GM12874 (cell line): ENCODE measurements around the gene TMC2.

Experiments used
- CTCF ChIP-seq: IDR thresholded peaks from 2 replicates; pipeline ENCODE4 v1.5.1; 2011; ENCODE audit warnings: low read depth, mild to moderate bottlenecking, control low read depth, low read length, moderate library complexity; ENCODE audit not compliant: insufficient read depth

Gene TMC2

GRCh38 chr20:2691127-2691526, 154.8 kb downstream of the TMC2 start:
- TF ChIP-seq CTCF: no peak
